B cell (primary cell): Measurements from ENCODE around the gene SNTG2.

Experiments used
- CTCF ChIP-seq: fragments of 200-600 bp; IDR thresholded peaks from one replicate; pipeline ENCODE4 v1.8.0; 2022; ENCODE audit warnings: antibody characterized with exemption, mild to moderate bottlenecking
- EZH2 ChIP-seq: IDR thresholded peaks from 2 replicates; pipeline ENCODE4 v1.6.1; 2012; ENCODE audit warnings: borderline replicate concordance, low read depth, mild to moderate bottlenecking, moderate library complexity, low read length; ENCODE audit not compliant: insufficient read depth, poor library complexity, severe bottlenecking

GRCh38 chr2:1022178-1022577, 71.5 kb downstream of the SNTG2 start:
- no peak for TF ChIP-seq CTCF
- no peak for TF ChIP-seq EZH2
